NCI-H2029 (cell line): ENCODE measurements around the gene ALKBH4.
"Not testable (repeated sequence)": the region's sequence is repeated elsewhere in the genome, so short reads cannot be mapped to it uniquely, and the experiment has no call there.

Experiments
- DNase-seq: peaks from one replicate; lab custom pipeline; 2025; lab: John Stamatoyannopoulos, UW

The ALKBH4 gene

GRCh38 chr7:102426268-102427018 is 38.2 kb downstream of the ALKBH4 start:
- DNase-seq = no peak

GRCh38 chr7:102425639-102426267 is 38.9 kb downstream of the ALKBH4 start:
- DNase-seq = no peak

- no peak for DNase-seq
Observed at GRCh38 chr7:102424787-102425218, 39.9 kb downstream of the ALKBH4 start.

- no peak for DNase-seq
Observed at GRCh38 chr7:102424129-102424551, 40.5 kb downstream of the ALKBH4 start.

GRCh38 chr7:102421706-102422240 is 42.9 kb downstream of the ALKBH4 start:
- DNase-seq = no peak

- DNase-seq = no peak
Observed at GRCh38 chr7:102418592-102418991, 46.1 kb downstream of the ALKBH4 start.

- DNase-seq = no peak
Observed at GRCh38 chr7:102417105-102417504, 47.6 kb downstream of the ALKBH4 start.

GRCh38 chr7:102416406-102416805 is 48.3 kb downstream of the ALKBH4 start:
- DNase-seq = no peak

GRCh38 chr7:102415685-102416225 is 48.9 kb downstream of the ALKBH4 start:
- no peak for DNase-seq

GRCh38 chr7:102413611-102414010 is 51.1 kb downstream of the ALKBH4 start:
- no peak for DNase-seq

- DNase-seq = no peak
Observed at GRCh38 chr7:102413091-102413490, 51.6 kb downstream of the ALKBH4 start.

GRCh38 chr7:102412548-102412947 is 52.1 kb downstream of the ALKBH4 start:
- no peak for DNase-seq

- no peak for DNase-seq
Observed at GRCh38 chr7:102410918-102411317, 53.7 kb downstream of the ALKBH4 start.

GRCh38 chr7:102410123-102410522 is 54.5 kb downstream of the ALKBH4 start:
- no peak for DNase-seq

- no peak for DNase-seq
Observed at GRCh38 chr7:102409340-102409739, 55.3 kb downstream of the ALKBH4 start.

- DNase-seq = not testable (repeated sequence)
Observed at GRCh38 chr7:102408530-102408929, 56.1 kb downstream of the ALKBH4 start.

- DNase-seq = no peak
Observed at GRCh38 chr7:102407910-102408309, 56.8 kb downstream of the ALKBH4 start.
